Vagina (tissue), 2 donors: ENCODE results near the gene C1QTNF5. TPM values are rescaled to one million over a fixed set of nuclear protein-coding genes. Genes with fewer than 3 reads are reported as not detected.

Experiments used
- DNase-seq, 2 donors: peaks; one replicate each; pipeline ENCODE4 v3.0.0-alpha.2; 2017; ENCODE audit errors: extremely low spot score in 2 of 2
- H3K27ac ChIP-seq: fragments of 200-600 bp; sonication (generic); one replicate; pipeline ENCODE4 v1.5.1; 2019
- H3K27me3 ChIP-seq: fragments of 200-600 bp; sonication (generic); one replicate; pipeline ENCODE4 v1.5.1; 2019
- H3K36me3 ChIP-seq, 2 donors: fragments of 200-600 bp; sonication (generic); one replicate each; pipeline ENCODE4 v1.5.1; 2017 to 2019
- H3K4me1 ChIP-seq: fragments of 200-600 bp; sonication (generic); one replicate; pipeline ENCODE4 v1.5.1; 2019
- H3K4me3 ChIP-seq, 2 donors: fragments of 200-600 bp; sonication (generic); 1 replicate in 1 of 2; 2 replicates in 1 of 2; pipeline ENCODE4 v1.5.1; 2016 to 2019
- H3K9me3 ChIP-seq: fragments of 200-600 bp; sonication (generic); one replicate; pipeline ENCODE4 v1.5.1; 2019
- POLR2A ChIP-seq, 2 donors: fragments of 450-650 bp; IDR thresholded peaks; one replicate each; pipeline ENCODE4 v1.6.1; 2017; ENCODE audit warnings: antibody characterized with exemption in 2 of 2, mild to moderate bottlenecking in 2 of 2, moderate library complexity in 2 of 2
- POLR2AphosphoS5 ChIP-seq, 2 donors: sonication (generic); formaldehyde crosslinking; IDR thresholded peaks; one replicate each; pipeline ENCODE4 v1.9.0; 2017; ENCODE audit warnings: antibody characterized with exemption in 2 of 2, mild to moderate bottlenecking in 2 of 2, low read depth in 1 of 2; ENCODE audit not compliant: insufficient read depth in 1 of 2
- intact Hi-C: fragments of 100-400 bp; cut with DNase I; formaldehyde crosslinking; loops from one replicate; pipeline ENCODE4 v1.15.1; 2023
- microRNA-seq: library from miRNA; unstranded; fragments of <30 nt; microRNA quantifications from one replicate; pipeline ENCODE4, GENCODE V29; 2017; ENCODE audit warnings: borderline number of aligned reads, borderline replicate concordance
- small RNA-seq: library from RNA; depleted of rRNA; stranded (forward); fragments of <200 nt; gene quantifications from one replicate; pipeline ENCODE3, GENCODE V24; 2016
- total RNA-seq: library from RNA; depleted of rRNA; stranded (reverse); fragments of >200 nt; gene quantifications from one replicate; pipeline ENCODE4 v1.2.3, GENCODE V29; 2016
- TF ChIP-seq, protein P1 (sequence below), 3 experiments: fragments of 450-650 bp in 2 of 3; fragments of 200-600 bp in 1 of 3; sonication (generic) in 1 of 3; IDR thresholded peaks; one replicate each; pipeline ENCODE4 v1.5.1; 2017 to 2019; ENCODE audit warnings: antibody characterized with exemption in 3 of 3, mild to moderate bottlenecking in 2 of 3, moderate library complexity in 2 of 3

C1QTNF5 gene
- total RNA-seq, 1 donor from 2014 or later = 32.2 TPM

DNA sequence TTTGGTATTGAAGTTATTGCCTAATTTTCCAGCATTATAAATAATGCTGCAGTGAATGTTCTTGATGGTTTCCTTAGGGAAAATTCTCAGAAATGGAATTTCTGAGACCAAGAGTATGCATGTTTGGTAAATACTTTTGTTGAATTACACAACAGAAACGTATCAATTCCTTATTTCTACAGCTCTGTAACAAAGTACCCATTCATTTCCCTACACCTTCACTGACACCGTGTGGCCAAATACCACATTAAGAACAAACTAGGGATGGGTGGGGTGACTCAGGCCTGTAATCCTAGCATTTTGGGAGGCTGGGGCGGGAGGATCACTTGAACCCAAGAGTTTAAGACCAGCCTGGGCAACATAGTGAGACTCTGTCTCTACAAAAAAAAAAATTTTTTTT, 45.5 kb downstream of the C1QTNF5 start:
- TF ChIP-seq POLR2AphosphoS5 (IDR thresholded peaks at IDR 0.05; ENCODE audit: insufficient read depth in 1 of 2, low read depth in 1 of 2) = no peak
- TF ChIP-seq, protein P1, sequence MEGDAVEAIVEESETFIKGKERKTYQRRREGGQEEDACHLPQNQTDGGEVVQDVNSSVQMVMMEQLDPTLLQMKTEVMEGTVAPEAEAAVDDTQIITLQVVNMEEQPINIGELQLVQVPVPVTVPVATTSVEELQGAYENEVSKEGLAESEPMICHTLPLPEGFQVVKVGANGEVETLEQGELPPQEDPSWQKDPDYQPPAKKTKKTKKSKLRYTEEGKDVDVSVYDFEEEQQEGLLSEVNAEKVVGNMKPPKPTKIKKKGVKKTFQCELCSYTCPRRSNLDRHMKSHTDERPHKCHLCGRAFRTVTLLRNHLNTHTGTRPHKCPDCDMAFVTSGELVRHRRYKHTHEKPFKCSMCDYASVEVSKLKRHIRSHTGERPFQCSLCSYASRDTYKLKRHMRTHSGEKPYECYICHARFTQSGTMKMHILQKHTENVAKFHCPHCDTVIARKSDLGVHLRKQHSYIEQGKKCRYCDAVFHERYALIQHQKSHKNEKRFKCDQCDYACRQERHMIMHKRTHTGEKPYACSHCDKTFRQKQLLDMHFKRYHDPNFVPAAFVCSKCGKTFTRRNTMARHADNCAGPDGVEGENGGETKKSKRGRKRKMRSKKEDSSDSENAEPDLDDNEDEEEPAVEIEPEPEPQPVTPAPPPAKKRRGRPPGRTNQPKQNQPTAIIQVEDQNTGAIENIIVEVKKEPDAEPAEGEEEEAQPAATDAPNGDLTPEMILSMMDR (IDR thresholded peaks at IDR 0.05) = no peak
- no peak for TF ChIP-seq POLR2A (IDR thresholded peaks at IDR 0.05)
- intact Hi-C loops = no loop called here
- peaks cover 0 to 47% of the 10 kb centered on the region in 2 donors for H3K36me3 ChIP-seq

DNA sequence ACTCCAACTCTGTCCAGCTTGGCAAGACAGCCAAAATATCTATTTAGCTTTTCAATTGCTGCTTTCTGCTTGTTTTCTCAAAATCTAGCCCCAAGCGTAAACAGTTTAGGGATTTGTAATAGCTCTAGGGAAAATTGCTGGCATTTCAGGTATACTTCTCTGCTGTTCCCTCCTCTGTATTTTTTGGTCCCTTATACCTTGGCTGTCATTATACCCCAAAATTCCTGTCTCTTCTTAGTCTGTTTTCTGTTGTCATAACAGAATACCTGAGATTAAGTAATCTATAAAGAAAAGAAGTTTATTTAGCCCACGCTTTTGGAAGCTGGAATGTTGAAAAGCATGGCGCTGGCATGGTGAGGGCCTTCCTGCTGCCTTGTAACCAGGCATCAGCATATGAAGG, 47.2 kb downstream of the C1QTNF5 start:
- H3K4me3 ChIP-seq = no peak overlapping the region
- peaks cover 0 to 33% of the 10 kb centered on the region in 2 donors for H3K36me3 ChIP-seq
- no peaks in the 10 kb centered on the region for H3K27me3 ChIP-seq
- no peak for DNase-seq
- H3K4me1 ChIP-seq = no peaks in the 10 kb centered on the region
- H3K27ac ChIP-seq = no peak overlapping the region
- TF ChIP-seq POLR2AphosphoS5 (IDR thresholded peaks at IDR 0.05; ENCODE audit: insufficient read depth in 1 of 2, low read depth in 1 of 2) = no peak
- intact Hi-C loops = no loop called here
- H3K9me3 ChIP-seq = no peaks in the 10 kb centered on the region

More for the DNA sequence above, 45.5 kb downstream of the C1QTNF5 start:
- Histone ChIP-seq H3K27ac (no peak overlapping the region), H3K4me3 (no peak overlapping the region), H3K9me3 (no peaks in the 10 kb centered on the region), H3K4me1 (no peaks in the 10 kb centered on the region), H3K27me3 (no peaks in the 10 kb centered on the region)
- DNase-seq = no peak

DNA sequence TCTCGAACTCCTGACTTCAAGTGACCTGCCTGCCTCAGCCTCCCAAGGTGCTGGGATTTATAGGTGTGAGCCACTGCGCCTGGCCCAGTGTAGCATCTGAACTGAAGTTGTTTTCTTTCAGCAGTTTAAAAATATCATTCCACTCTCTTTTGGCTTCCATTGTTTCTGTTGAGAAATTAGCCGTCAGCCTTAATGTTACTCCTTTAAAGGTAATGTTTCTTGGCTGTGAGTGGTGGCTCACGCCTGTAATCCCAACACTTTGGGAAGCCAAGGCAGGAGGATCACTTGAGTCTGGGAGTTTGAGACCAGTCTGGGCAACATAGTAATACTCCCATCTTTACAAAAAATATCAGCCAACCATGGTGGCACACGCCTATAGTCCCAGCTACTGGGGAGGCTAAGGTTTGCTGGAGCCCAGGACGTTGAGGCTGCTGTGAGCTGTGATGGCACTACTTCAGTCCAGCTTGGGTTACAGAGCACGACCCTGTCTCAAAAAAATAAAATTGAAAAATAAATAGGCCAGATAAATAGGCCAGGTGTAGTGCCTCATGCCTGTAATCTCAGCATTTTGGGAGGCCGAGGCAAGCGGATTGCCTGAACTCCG, 49.7 kb downstream of the C1QTNF5 start:
- H3K4me1 ChIP-seq = no peaks in the 10 kb centered on the region
- DNase-seq = no peak
- no peak overlapping the region for H3K27ac ChIP-seq
- no peak overlapping the region for H3K4me3 ChIP-seq
- intact Hi-C loops = no loop called here
- no peaks in the 10 kb centered on the region for H3K9me3 ChIP-seq
- TF ChIP-seq POLR2AphosphoS5 (IDR thresholded peaks at IDR 0.05; ENCODE audit: insufficient read depth in 1 of 2, low read depth in 1 of 2) (no peak), POLR2A (IDR thresholded peaks at IDR 0.05) (no peak)
- TF ChIP-seq, protein P1 (IDR thresholded peaks at IDR 0.05) = no peak
- no peaks in the 10 kb centered on the region for H3K27me3 ChIP-seq
- H3K36me3 ChIP-seq = peaks cover 0 to 19% of the 10 kb centered on the region in 2 donors

Small RNA genes within 50 kb of the gene (microRNA-seq; reads per million reads assigned to microRNA genes)
- gene MIR6756 = not detected

Small RNA genes within 50 kb of the gene (small RNA-seq; reads per million reads assigned to genes)
- not detected for gene RF01225
- gene RNU6-262P = not detected

Other genes with a start within 250 kb of the C1QTNF5 start
- gene DPAGT1, start 239.0 kb downstream of the C1QTNF5 start, total RNA-seq = 18.2 TPM
- gene C2CD2L, start 233.5 kb downstream of the C1QTNF5 start, total RNA-seq = 7.1 TPM
- gene HINFP, start 219.3 kb downstream of the C1QTNF5 start, total RNA-seq = 22.1 TPM
- gene ABCG4, start 191.8 kb downstream of the C1QTNF5 start, total RNA-seq = 3.2 TPM
- 15.5 TPM for gene NLRX1, start 172.2 kb downstream of the C1QTNF5 start, total RNA-seq
- 0.25 TPM for gene NHERF4, start 155.4 kb downstream of the C1QTNF5 start, total RNA-seq
- 15.5 TPM for gene CBL, start 134.5 kb downstream of the C1QTNF5 start, total RNA-seq
- gene MCAM, start 23.8 kb downstream of the C1QTNF5 start, total RNA-seq = 295 TPM
- gene RNF26, start 6.4 kb downstream of the C1QTNF5 start, total RNA-seq = 19.6 TPM
- gene MFRP, start 5.8 kb upstream of the C1QTNF5 start, total RNA-seq = not detected
- gene USP2, start 40.8 kb upstream of the C1QTNF5 start, total RNA-seq = 2.5 TPM
- gene THY1, start 82.3 kb upstream of the C1QTNF5 start, total RNA-seq = 48.9 TPM